CD4-positive, alpha-beta T cell treated with Interferon gamma for 1 hour (primary cell): ENCODE data around the gene CFAP299.

Source experiments
- DNase-seq: peaks from one replicate; pipeline ENCODE4 v3.0.0-alpha.2; 2020

The CFAP299 gene

GRCh38 chr4:80393246-80393969 lies 57.9 kb downstream of the CFAP299 start:
- DNase-seq = no peak

GRCh38 chr4:80393970-80394250 lies 58.4 kb downstream of the CFAP299 start:
- DNase-seq = no peak

- no peak for DNase-seq
These were observed 71.7 kb downstream of the CFAP299 start for GRCh38 chr4:80407246-80407645.

- no peak for DNase-seq
These were observed 74.3 kb downstream of the CFAP299 start for GRCh38 chr4:80409809-80410208.

DNA sequence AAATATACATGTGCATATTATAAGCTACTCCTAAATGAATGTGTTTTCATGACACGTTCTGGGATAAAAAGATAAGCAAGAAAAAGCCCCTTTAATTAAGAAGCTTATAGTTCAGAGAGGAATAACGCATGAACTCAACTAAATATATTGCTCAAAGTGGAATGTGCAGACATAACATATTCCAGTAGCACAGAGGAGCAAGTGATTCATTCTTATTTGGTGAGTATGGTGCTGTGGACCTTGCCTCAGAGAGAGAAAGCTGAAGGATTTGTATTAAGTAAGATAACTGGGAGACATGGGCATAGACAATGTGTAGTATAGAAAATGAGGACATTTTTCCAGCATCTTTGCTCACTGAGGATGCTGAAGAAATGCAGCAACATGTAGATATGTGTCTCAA lies 76.8 kb downstream of the CFAP299 start:
- DNase-seq = no peak

DNA sequence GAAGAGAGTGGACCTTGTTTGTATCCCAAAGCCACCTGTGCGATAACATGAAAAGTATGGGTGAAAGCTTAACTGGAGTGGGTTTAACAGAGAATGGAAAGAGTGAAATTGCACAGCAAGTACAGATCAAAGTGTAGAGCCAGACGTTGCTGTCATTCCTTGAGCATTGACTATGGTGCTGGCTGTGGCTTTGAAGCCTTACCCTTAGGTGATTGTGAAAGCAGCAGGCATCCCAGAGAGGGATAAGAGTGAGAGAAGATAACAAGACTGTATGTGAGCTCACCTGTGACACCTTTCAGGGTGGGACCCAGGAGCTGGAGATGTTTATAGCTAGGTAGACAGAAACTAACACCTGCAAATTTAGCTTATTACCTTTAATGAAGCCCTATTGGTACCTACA lies 77.6 kb downstream of the CFAP299 start:
- DNase-seq = no peak

- no peak for DNase-seq
These were observed 81.5 kb downstream of the CFAP299 start for GRCh38 chr4:80417019-80417418.

DNA sequence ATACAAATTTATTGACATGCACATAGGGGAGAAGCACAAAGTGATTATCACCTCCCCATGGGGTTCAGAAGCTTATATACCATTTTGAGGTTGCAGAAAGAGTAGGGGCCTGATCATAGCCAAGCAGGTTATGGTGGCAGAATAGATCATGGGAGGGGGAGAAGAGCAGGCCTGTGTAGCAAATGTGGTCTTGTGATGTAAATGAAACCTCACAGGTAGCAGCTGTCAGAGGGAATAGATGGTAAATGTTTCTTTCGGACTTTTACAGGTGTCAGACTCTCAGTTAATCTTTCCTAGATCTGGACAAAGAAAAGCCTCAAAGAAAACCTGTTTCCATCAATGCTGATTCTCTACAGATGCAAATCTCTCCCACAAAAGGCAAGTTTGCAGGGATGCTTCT lies 84.4 kb downstream of the CFAP299 start:
- no peak for DNase-seq

GRCh38 chr4:80420638-80421037 lies 85.1 kb downstream of the CFAP299 start:
- DNase-seq = no peak

- no peak for DNase-seq
These were observed 87.3 kb downstream of the CFAP299 start for GRCh38 chr4:80422727-80423404.

DNA sequence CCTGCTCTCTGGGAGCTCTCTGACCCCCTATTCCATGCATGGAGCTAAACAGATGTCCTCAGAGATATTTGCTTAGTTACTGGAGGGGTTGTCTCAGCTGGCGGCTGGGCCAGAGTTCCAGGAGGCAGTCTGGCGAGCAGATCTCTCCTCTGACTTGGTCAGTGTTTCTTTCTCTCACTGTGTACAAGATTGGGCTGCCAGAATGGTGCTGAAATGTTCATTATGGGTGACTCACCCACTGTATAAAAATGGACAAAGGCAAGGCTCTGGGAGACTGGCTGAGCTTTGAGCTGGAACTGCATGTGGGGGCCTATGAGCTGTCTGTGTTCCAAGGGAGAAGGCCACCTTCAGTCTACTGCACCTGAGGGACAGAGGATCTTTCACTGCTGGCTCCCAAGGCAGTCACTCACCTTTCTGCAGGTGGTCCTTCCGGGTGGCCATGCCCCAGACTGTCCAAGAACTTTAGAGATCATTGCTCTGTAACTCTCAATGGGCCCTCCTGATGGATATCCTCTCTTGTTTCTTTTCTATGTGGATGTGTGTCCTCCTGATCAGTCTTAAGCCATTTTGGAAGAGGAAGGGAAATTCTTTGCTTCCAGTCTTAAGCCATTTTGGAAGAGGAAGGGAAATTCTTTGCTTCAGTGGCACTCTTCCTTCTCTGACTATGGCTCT lies 88.2 kb downstream of the CFAP299 start:
- DNase-seq = no peak

DNA sequence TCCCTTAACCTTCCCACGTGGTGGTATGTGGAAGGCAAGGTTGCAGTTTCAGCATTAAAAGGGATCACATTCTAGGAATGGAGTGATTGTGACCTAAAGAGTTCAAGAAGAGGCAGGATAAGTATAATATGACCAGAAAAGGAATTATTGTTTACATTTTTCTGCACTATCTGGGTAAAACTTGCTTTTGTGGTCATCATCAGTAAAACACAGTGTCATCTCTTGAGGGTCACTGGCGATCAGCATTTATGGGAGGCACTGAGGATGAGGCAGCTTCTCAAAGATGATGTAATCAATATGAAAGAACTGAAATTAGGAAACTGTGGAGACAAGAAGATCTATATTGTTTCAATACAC lies 88.7 kb downstream of the CFAP299 start:
- DNase-seq = no peak

DNA sequence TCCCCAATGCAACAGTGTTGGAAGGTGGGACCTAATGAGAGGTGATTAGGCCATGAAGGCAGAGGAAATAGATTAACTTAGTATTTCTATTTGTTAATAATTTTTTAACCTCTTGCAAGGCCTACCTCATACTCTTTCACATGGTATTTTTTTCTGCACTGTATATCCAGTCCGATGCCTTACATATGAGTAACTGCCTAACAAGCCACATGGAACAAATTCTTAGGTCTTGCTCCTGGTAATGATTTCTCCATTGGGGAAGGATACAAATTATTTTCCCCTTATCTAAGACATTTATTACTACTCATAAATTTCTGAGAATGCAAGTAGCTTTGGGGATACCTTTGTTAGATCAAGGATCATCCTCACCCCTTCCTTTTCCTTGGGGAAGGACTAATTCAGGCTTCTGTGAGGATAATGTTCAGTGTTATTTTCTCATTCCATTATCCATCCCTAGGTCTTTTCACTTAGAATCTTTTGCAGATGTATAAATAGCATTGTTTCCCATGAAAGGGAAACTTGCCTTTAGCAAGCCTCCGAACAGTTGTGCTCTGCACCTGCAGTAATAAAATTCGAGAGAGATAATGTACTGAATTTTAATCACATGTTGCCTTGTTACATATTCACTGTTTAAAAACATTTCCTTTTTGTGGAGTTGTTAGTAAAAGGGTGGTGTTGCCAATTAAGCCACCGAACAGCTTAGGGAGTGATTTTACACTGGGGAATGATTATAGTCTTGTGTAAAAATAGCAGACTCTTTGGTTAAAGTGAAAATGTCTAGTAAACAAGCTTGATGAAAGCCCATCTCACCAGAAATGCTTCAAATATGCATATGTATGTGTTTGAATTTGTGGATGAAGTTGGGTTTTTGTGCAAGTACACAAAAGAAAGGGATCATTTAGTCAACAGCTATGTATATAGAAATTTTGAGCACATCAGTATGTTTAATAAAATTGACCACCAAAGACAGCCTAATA lies 89.9 kb downstream of the CFAP299 start:
- DNase-seq = no peak

DNA sequence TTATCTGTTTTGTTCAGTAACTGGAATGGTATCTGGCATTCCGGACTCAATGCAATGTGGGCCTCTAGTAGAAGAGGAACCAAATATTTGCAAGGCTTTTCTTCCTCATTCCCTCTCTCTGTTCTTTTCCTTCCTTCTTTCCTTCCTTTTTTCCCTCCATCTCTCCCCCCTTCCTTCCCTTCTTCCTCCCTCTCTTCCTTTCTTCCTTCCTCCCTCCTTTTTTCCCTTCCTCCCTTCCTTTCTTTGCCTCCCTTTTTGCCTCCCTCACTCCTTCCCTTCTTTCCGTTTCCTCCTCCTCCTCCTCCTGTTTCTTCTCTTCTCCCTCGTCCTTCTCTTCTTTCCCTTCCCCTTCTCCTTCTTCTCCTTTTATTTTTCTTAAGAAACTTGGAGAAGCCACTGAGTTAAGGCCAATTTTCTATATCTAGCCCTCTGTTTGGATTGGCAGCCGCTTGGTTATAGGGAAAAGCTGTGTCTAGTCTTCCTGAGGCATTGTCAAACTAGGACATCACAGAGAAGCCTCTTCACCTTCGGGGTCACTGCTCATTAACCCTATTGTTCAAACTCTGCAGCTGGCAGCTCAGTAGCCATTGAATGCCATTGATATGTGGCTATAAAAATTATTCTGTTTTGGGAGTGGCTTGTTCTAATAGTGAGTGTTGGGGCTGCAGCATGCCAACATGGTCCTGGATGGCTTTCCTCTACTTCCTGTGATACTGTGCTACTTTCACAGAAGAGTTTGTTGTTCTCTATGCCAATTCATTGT lies 95.9 kb downstream of the CFAP299 start:
- DNase-seq = no peak

DNA sequence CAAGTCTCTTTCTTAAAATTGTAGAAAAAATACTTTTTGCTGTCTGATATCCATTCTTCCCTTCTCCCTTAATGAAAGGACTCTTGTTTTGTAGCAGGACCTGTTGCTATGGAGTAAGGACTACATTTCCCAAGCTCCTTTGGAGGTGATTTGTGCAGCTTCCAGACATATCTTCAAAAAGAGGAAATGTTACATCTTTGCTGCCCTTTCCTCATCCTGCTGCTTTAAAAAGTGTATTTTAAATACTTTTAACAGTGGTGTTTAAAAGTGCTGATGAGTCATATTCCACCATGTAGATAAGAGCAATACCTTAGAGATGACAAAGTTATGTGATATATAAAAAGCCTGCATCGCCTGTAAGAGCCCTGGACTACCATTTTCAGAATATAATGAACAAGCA lies 98.7 kb downstream of the CFAP299 start:
- DNase-seq = no peak

DNA sequence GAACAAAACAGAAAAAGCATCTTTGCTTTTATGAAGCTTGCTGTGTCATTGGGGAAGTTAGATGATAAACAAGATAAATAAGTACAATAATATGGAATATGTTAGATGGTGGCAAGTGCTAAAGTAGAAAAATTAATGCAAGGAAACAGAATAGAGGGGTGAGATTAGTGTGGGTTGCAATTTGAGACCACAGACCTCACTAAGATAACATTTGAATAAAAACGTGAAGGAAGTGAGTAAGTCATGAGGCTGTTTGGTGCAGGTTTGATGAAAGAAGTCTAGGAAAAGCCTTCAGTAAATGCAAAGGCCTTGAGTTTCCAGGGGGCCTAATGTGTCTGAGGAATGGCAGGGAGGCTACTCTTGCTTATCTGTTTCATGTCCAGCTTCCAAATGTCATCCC lies 102.5 kb downstream of the CFAP299 start:
- no peak for DNase-seq

DNA sequence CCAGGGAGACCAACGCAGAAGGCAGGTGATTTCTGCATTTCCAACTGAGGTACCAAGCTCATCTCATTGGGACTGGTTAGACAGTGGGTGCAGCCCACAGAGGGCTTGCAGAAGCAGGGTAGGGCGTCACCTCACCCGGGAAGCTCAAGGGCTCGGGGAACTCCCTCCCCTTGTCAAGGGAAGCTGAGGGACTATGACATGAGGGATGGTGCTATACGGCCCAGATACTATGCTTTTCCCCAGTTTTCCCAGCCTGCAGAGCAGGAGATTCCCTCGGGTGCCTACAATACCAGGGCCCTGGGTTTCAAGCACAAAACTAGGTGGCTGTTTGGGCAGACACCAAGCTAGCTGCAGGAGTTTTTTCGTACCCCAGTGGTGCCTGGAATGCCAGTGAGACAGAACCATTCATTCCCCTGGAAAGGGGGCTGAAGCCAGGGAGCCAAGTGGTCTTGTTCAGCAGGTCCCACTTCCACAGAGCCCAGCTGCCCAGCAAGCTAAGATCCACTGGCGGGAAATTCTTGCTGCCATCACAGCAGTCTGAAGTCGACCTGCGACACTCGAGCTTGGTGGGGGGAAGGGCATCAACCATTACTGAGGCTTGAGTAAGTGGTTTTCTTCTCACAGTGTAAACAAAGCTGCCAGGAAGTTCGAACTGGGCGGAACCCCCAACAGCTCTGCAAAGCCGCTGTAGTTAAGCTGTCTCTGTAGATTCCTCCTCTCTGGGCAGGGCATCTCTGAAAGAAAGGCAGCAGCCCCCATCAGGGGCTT lies 103.9 kb downstream of the CFAP299 start:
- peak; percentile 25 for DNase-seq

- no peak for DNase-seq
These were observed 110.7 kb downstream of the CFAP299 start for GRCh38 chr4:80446248-80446647.

- no peak for DNase-seq
These were observed 111.1 kb downstream of the CFAP299 start for GRCh38 chr4:80446664-80447063.

DNA sequence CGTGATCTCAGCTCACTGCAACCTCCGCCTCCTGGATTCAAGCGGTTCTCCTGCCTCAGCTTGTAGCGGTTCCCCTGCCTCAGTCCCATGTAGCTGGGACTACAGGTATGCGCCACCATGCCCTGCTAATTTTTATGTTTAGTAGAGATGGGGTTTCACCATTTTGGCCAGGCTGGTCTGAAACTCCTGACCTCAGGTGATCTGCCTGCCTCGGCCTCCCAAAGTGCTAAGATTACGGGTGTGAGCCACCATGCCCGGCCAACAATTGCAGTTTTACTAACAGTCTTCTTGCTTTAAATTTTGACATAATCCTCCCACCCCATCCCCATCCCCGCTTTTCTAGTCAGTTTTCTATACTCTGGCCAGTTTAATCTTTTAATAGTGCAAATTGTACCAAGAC lies 112.0 kb downstream of the CFAP299 start:
- DNase-seq = no peak

DNA sequence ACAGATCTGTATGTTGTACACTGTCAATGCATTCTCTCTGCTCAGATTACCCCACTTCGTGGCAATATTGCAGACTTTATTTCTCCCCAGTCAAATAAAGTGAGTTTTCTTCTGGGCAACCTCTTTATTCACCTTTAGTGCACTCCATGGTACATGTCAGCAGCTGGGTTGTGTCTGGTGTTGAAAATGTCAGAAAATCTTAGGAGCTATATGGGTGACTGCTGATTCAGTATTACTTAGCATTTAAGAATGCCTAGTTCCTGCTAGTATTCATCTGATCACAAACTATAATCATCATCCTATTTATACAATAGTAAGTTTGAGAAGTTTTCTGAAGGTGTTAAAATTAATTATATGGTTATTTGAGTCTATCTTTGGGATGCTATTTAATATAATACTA lies 112.5 kb downstream of the CFAP299 start:
- DNase-seq = no peak

DNA sequence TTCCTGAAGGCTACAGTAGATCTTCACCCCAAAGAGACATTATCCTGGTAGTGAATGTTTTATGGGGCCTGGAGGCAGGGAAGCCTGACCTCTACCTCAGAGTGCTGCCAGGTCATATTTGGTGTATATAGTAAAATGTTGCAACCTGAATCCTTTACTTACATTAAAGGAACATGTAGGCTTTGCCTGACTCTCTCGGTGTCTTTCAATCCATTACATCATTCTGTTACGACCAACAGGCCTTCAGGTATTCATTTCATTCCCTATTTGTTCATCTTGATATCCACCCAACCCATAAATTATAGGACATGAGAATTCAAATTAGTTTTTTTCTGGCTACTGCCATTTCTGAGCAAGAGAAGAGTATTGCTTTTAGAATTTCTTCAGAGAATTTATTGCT lies 116.5 kb downstream of the CFAP299 start:
- no peak for DNase-seq
